KOPT-K1 (cell line): ENCODE measurements around the gene TRMT44.
"Not testable (repeated sequence)": the region's sequence is repeated elsewhere in the genome, so short reads cannot be mapped to it uniquely, and the experiment has no call there.

Source experiments
- H3K27ac ChIP-seq: fragments of 200-600 bp; sonication (generic); 2 replicates; pipeline ENCODE4 v1.5.1; 2016; ENCODE audit warnings: antibody characterized with exemption, mild to moderate bottlenecking, low read depth, low read length; ENCODE audit not compliant: poor library complexity, severe bottlenecking
- H3K36me3 ChIP-seq: fragments of 200-600 bp; sonication (generic); 2 replicates; pipeline ENCODE4 v1.5.1; 2017; ENCODE audit warnings: antibody characterized with exemption, mild to moderate bottlenecking, low read length, moderate library complexity; ENCODE audit not compliant: insufficient read depth
- H3K9me3 ChIP-seq: fragments of 200-600 bp; sonication (generic); 2 replicates; pipeline ENCODE4 v1.5.1; 2017; ENCODE audit warnings: antibody characterized with exemption, low read length, mild to moderate bottlenecking; ENCODE audit not compliant: insufficient read depth, poor library complexity, severe bottlenecking

TRMT44 gene

GRCh38 chr4:8477095-8477635, 36.6 kb downstream of the TRMT44 start:
- Histone ChIP-seq H3K27ac (no peak overlapping the region), H3K36me3 (peaks cover 49% of the 10 kb centered on the region; the same call in 1 of the 2 replicates), H3K9me3 (no peaks in the 10 kb centered on the region)

DNA sequence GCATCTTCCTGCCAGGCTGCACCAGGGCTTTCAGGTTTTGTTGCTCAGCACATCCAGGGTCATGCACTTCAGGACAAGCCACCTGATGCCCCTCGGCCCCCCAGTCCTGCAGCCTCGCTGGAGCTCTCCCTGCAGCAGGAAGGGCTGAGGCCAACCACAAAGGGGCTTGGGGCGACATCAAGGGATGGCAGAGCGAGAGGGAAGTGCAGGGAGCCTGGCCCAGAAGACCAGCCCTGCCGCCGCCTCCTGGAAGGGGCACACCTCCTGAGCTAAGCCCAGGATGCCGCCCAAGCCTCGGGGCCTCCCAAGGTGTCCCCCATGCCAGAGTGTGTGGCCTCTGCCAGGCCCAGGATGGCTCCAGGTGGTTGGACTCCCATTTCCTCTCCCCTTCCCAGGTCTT, 37.1 kb downstream of the TRMT44 start:
- Histone ChIP-seq H3K9me3 (no peaks in the 10 kb centered on the region), H3K27ac (no peak overlapping the region), H3K36me3 (peaks cover 46% of the 10 kb centered on the region; the same call in 1 of the 2 replicates)

- Histone ChIP-seq H3K36me3 (peaks cover 42% of the 10 kb centered on the region; the same call in 1 of the 2 replicates), H3K9me3 (no peaks in the 10 kb centered on the region), H3K27ac (no peak overlapping the region)
Observed at GRCh38 chr4:8478371-8478770, 37.8 kb downstream of the TRMT44 start.

DNA sequence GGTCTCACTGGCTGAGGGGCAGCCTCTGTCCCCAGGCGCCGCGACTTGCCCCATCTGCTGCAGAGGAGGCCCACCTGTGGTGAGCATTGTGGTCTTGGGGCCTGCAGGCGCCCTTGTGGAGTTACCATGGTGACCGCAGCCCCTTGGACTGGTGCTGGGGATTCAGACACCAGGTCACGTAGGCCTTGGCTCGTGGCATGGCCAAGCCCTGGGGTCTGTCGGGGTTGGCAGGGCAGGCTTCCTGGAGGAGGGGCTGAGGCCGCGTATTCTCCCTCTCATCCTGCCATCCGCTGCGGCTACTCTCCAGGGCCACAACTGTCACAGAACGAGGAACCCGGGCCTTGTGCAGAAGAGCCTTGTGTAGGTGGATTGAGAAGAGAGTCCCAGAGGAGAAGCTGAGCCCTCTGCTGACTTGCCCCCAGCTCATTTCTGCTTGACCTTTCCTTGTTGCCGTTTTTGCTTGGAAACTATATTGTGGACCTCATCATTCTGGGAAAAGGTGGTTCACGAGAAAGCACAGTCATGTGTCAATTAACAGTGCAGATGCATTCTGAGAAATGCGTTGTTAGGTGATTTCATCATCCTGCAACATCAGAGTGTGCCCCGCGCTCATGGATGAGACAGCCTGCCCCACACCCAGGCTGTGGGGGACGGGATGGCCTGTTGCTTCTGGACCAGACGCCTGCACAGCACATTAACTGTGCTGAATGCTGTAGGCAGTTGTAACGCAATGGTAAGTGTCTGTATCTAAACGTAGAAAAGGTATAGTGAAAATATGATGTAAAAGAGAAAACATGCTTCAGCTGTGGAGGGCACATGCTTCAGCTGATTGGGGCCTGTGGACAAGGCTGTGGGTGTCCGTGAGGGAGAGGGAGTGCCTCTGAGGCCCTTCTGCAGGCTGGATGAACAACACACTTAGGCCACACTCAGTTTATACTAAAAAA, 38.5 kb downstream of the TRMT44 start:
- Histone ChIP-seq H3K9me3 (no peaks in the 10 kb centered on the region), H3K27ac (no peak overlapping the region), H3K36me3 (peaks cover 40% of the 10 kb centered on the region; the same call in 1 of the 2 replicates)

DNA sequence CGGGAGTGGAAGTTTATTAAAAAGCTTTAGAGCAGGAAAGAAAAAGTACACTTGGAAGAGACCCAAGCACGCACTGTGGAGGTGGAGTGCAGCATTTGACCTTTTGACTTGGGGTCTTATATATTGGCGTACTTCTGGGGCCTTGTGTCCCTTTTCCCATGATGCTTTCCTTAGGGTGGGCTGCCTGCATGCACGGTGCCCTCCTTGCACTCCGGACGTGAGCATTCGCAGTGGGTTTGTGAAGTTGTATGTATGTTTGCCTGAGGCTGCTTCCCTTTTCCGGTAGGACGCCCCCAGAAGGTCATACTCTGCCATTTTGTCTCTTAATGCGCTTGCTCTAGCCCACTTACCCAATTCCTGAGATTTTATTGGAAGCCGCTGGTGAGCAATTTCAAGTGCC, 39.6 kb downstream of the TRMT44 start:
- no peaks in the 10 kb centered on the region for H3K9me3 ChIP-seq
- H3K27ac ChIP-seq: no peak overlapping the region

GRCh38 chr4:8486643-8487042, 46.1 kb downstream of the TRMT44 start:
- not testable (repeated sequence) for H3K36me3 ChIP-seq, H3K9me3 ChIP-seq, H3K27ac ChIP-seq

More for the DNA sequence above, 39.6 kb downstream of the TRMT44 start:
- peaks cover 38% of the 10 kb centered on the region; the same call in 1 of the 2 replicates for H3K36me3 ChIP-seq

DNA sequence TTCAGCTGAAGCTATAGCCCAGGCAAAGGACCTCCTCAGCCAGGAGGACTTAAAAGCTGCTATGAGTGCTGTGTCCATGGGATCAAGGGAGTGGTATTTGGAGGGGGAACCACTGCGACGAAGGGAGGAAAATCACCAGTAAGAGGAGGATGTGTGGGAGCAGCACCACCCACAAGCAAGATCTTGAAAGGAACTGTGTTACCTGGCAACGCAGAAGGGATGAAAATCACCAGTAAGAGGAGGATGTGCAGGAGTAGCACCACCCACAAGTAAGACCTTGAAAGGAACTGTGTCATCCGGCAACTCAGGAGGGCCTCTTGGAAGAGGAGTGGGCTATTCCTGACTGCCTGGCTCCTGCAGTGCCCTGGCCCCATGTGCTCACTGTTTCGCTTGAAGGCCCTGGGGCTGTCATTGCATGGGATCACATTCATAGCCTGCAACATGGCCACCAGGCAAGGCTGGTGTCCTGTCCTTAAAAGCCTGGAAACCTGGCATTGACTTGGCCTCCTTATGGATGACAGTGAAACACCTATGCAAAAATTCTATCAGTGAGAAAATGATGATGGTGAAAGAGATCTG, 48.3 kb downstream of the TRMT44 start:
- Histone ChIP-seq H3K36me3 (no peaks in the 10 kb centered on the region), H3K9me3 (no peaks in the 10 kb centered on the region), H3K27ac (no peak overlapping the region)

- not testable (repeated sequence) for H3K27ac ChIP-seq, H3K36me3 ChIP-seq, H3K9me3 ChIP-seq
Observed at GRCh38 chr4:8491478-8491877, 50.9 kb downstream of the TRMT44 start.

DNA sequence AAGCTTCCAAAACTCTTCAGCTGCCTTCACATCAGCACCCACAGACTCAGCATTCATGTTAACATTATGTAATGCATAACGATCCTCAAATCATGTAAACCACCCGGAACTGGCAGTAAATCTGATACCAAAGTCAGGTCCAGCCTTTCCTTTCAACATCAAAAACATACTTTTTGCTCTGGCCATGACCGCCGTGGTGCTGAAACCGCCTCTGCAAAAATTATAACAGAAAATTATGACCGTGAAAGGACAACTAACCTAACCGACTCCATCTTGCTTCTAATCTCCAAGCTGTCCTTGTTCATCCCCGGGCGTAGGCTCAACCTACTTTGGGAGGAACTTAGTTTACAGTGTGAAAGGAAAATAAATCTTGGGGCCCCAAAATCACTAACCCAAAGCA, 51.6 kb downstream of the TRMT44 start:
- Histone ChIP-seq H3K9me3 (no peaks in the 10 kb centered on the region), H3K27ac (no peak overlapping the region)

GRCh38 chr4:8493484-8493883, 52.9 kb downstream of the TRMT44 start:
- Histone ChIP-seq H3K9me3 (peaks cover 10% of the 10 kb centered on the region), H3K27ac (no peak overlapping the region), H3K36me3 (no peaks in the 10 kb centered on the region)

More for the DNA sequence above, 51.6 kb downstream of the TRMT44 start:
- H3K36me3 ChIP-seq: no peaks in the 10 kb centered on the region

GRCh38 chr4:8494218-8494617, 53.6 kb downstream of the TRMT44 start:
- H3K36me3 ChIP-seq: no peaks in the 10 kb centered on the region
- H3K27ac ChIP-seq: no peak overlapping the region
- H3K9me3 ChIP-seq: peaks cover 11% of the 10 kb centered on the region

- Histone ChIP-seq H3K27ac (no peak overlapping the region), H3K36me3 (no peaks in the 10 kb centered on the region), H3K9me3 (peaks cover 11% of the 10 kb centered on the region)
Observed at GRCh38 chr4:8494983-8495548, 54.5 kb downstream of the TRMT44 start.

DNA sequence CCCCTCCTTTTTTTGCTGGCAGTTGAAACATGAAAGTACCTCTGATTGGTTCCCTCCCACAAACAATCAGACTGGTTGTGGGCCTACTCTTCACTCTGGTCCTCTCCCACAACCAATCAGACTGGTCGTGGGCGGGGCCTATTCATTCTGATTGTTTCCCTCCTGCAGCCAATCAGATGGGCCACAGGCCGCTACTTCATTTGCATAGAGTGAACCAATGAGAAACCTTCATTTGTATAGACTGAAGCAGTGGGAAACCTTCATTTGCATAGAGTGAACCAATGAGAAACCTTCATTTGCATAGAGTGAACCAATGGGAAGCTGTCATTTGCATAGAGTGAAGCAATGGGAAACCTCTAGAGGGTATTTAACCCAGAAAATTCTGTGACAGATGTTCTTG, 55.2 kb downstream of the TRMT44 start:
- Histone ChIP-seq H3K9me3 (peaks cover 11% of the 10 kb centered on the region), H3K27ac (no peak overlapping the region), H3K36me3 (no peaks in the 10 kb centered on the region)

- H3K27ac ChIP-seq: no peak overlapping the region
- no peaks in the 10 kb centered on the region for H3K36me3 ChIP-seq
- peaks cover 11% of the 10 kb centered on the region for H3K9me3 ChIP-seq
Observed at GRCh38 chr4:8497762-8498161, 57.2 kb downstream of the TRMT44 start.

DNA sequence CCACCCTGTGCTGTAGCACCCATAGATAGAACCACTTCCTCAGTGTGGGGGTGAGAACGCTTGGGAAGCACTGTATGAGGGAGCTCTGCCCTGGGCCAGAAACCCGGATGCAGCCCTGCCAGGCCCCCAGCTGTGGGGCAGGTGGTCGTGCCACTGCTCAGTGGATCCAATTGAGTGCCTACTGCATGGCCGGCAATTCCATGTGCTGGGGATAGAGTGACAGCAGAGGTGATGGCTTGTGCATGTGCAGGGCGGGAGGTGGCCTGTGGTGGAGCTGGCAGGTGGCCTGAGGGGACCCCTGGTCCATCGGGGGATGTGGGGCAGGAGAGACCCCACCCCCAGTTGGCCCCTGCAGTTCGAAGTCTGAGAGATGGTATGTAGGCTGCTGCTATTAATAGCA, 60.4 kb downstream of the TRMT44 start:
- Histone ChIP-seq H3K36me3 (no peaks in the 10 kb centered on the region), H3K27ac (no peak overlapping the region), H3K9me3 (peaks cover 11% of the 10 kb centered on the region)
